ENCODE results near the gene CACNA1I.

- TF ChIP-seq CTCF (IDR thresholded peaks at IDR 0.05 in 8 of 11, conservative IDR thresholded peaks at IDR 0.05 in 3 of 11) (no peak), POLR2A (IDR thresholded peaks at IDR 0.05) (no peak)
Measured at GRCh38 chr22:39595622-39596172, 25.1 kb downstream of the CACNA1I start.

Measured in spleen (tissue), 7 donors.